SK-N-MC (cell line): ENCODE data around the gene RNF186.

ENCODE experiments used
- DNase-seq: peaks from one replicate; pipeline ENCODE4 v3.0.0-alpha.2; 2011; ENCODE audit warnings: low read depth, low spot score
- H3K27ac ChIP-seq: fragments of 200-600 bp; sonication (generic); 2 replicates; pipeline ENCODE4 v1.5.1; 2016; ENCODE audit warnings: mixed run types
- H3K36me3 ChIP-seq: fragments of 200-600 bp; sonication (generic); 2 replicates; pipeline ENCODE4 v1.6.1; 2017; ENCODE audit warnings: antibody characterized with exemption, low read length, mixed read lengths; ENCODE audit not compliant: insufficient read depth
- H3K4me3 ChIP-seq: fragments of 200-600 bp; sonication (generic); 2 replicates; pipeline ENCODE4 v1.5.1; 2016
- H3K9ac ChIP-seq: fragments of 200-600 bp; sonication (generic); 2 replicates; pipeline ENCODE4 v1.8.0; 2017; ENCODE audit warnings: mixed run types, mixed read lengths; ENCODE audit not compliant: insufficient read length
- H3K9me3 ChIP-seq: fragments of 200-600 bp; sonication (generic); 2 replicates; pipeline ENCODE4 v1.6.1; 2017; ENCODE audit warnings: low read depth, mild to moderate bottlenecking, antibody characterized with exemption, low read length, moderate library complexity, mixed read lengths
- EZH2 ChIP-seq: fragments of 200-600 bp; sonication (generic); IDR thresholded peaks from one replicate; pipeline ENCODE4 v1.6.1; 2017; ENCODE audit warnings: antibody characterized with exemption
- FOXP2 ChIP-seq: optimal IDR thresholded peaks from 2 replicates; pipeline ENCODE3; 2011; ENCODE audit warnings: mild to moderate bottlenecking, moderate library complexity; ENCODE audit not compliant: insufficient read depth; ENCODE audit errors: extremely low read length, control extremely low read depth
- POLR2AphosphoS5 ChIP-seq: IDR thresholded peaks from 2 replicates; pipeline ENCODE4 v1.6.1; 2012; ENCODE audit warnings: mild to moderate bottlenecking, low read depth, low read length, borderline replicate concordance

The RNF186 gene

GRCh38 chr1:19774180-19774785 is 40.8 kb downstream of the RNF186 start:
- H3K9ac ChIP-seq: no peak overlapping the region
- no peak for DNase-seq
- TF ChIP-seq FOXP2: no peak
- TF ChIP-seq EZH2: no peak
- TF ChIP-seq POLR2AphosphoS5: no peak
- H3K36me3 ChIP-seq: no peaks in the 10 kb centered on the region
- H3K4me3 ChIP-seq: no peak overlapping the region
- H3K27ac ChIP-seq: no peak overlapping the region
- H3K9me3 ChIP-seq: no peaks in the 10 kb centered on the region

- H3K4me3 ChIP-seq: no peak overlapping the region
- no peak overlapping the region for H3K27ac ChIP-seq
- no peak overlapping the region for H3K9ac ChIP-seq
- H3K9me3 ChIP-seq: no peaks in the 10 kb centered on the region
- no peak for DNase-seq
- no peaks in the 10 kb centered on the region for H3K36me3 ChIP-seq
- TF ChIP-seq FOXP2: no peak
- TF ChIP-seq EZH2: no peak
- no peak for TF ChIP-seq POLR2AphosphoS5
These were observed 41.6 kb downstream of the RNF186 start for GRCh38 chr1:19773485-19773884.

- TF ChIP-seq FOXP2 (no peak), POLR2AphosphoS5 (no peak), EZH2 (no peak)
- Histone ChIP-seq H3K27ac (no peak overlapping the region), H3K4me3 (no peak overlapping the region), H3K36me3 (no peaks in the 10 kb centered on the region), H3K9me3 (no peaks in the 10 kb centered on the region), H3K9ac (no peak overlapping the region)
- no peak for DNase-seq
These were observed 43.0 kb downstream of the RNF186 start for GRCh38 chr1:19772053-19772452.

- no peak for DNase-seq
- no peak overlapping the region for H3K4me3 ChIP-seq
- TF ChIP-seq EZH2: no peak
- no peak for TF ChIP-seq POLR2AphosphoS5
- no peak for TF ChIP-seq FOXP2
- no peaks in the 10 kb centered on the region for H3K36me3 ChIP-seq
- H3K27ac ChIP-seq: no peak overlapping the region
- H3K9me3 ChIP-seq: no peaks in the 10 kb centered on the region
- H3K9ac ChIP-seq: no peak overlapping the region
These were observed 43.7 kb downstream of the RNF186 start for GRCh38 chr1:19771350-19771749.

GRCh38 chr1:19770436-19771190 is 44.5 kb downstream of the RNF186 start:
- Histone ChIP-seq H3K9ac (no peak overlapping the region), H3K4me3 (no peak overlapping the region), H3K27ac (no peak overlapping the region), H3K36me3 (no peaks in the 10 kb centered on the region), H3K9me3 (no peaks in the 10 kb centered on the region)
- TF ChIP-seq FOXP2 (no peak), EZH2 (no peak), POLR2AphosphoS5 (no peak)
- DNase-seq: no peak

DNA sequence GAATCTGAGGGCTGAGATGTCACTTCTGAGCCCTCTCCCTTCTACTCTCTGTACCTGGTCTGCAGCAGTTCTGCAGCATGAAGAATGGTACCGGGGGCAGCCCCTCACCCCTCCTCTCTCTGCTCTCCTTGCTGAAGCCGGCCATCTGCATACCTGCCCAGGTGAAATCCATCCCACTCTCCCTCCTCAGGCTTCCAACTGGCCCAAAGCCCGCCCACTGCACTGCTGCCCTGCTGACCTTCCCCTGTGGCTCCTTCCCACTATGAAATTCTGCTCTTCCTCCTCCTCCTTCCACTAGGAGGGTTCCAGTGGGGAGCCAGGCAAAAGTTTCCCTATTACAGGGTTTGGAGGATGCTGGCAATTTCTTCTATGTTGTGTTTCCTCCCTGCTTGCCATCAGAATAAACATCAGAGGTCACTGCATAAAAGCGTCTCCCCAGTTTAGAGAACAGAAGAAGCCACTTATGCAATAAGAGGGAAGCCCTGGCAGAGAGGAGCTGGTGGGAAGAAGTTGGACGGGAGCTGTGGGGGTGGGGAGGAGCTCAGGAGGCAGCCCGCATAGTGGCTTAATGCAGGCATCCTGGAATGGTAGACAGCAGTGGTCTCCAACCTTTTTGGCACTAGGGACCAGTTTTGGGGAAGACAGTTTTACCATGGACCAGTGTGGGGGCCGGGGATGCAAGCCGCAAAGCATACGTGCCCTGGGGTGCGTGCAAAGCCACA is 45.7 kb downstream of the RNF186 start:
- H3K36me3 ChIP-seq: no peaks in the 10 kb centered on the region
- H3K4me3 ChIP-seq: no peak overlapping the region
- no peaks in the 10 kb centered on the region for H3K9me3 ChIP-seq
- TF ChIP-seq EZH2 (no peak), POLR2AphosphoS5 (no peak), FOXP2 (no peak)
- H3K9ac ChIP-seq: no peak overlapping the region
- DNase-seq: no peak
- no peak overlapping the region for H3K27ac ChIP-seq

DNA sequence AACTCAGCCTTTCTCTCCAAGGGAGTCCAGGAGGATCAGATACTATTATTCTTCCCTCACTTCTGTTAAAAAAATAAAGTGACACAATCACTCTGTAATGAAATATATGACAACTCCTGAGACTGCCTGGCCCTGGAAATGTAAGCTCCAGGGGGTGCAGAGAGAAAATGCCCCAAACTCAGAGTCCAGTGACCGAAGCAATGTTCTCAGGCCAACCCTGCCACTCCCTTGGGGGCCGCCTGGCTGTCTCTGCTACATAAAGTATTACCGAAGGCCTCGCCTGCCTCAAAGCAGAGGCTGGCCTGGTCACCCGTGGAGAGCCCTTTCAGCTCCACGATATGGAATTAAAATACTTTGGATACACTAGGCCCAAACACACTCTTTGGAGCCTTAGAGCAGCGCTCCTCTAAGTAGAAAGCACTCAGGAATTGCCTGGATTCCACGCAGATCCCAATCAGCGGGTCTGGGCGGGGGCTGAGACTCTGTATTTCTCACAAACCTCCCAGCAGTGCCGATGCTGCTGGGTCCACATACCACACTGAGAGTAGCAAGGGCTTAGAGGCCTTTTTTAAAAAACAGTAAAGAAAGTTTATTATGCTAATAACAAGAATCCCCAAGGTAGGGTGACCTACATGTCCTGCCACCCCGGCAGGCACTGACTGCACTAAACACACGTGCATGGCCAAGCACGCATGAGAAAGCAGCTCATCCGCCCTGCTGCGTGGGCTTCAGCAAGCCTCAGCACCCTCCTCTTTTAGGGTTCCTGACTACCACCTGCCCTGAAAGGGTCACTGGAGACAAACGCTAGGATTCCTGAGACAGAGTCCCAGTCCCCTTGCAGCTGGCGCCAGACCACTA is 46.5 kb downstream of the RNF186 start:
- DNase-seq: no peak
- Histone ChIP-seq H3K9ac (no peak overlapping the region), H3K27ac (no peak overlapping the region), H3K9me3 (no peaks in the 10 kb centered on the region), H3K36me3 (no peaks in the 10 kb centered on the region), H3K4me3 (no peak overlapping the region)
- no peak for TF ChIP-seq EZH2
- no peak for TF ChIP-seq POLR2AphosphoS5
- TF ChIP-seq FOXP2: no peak

DNA sequence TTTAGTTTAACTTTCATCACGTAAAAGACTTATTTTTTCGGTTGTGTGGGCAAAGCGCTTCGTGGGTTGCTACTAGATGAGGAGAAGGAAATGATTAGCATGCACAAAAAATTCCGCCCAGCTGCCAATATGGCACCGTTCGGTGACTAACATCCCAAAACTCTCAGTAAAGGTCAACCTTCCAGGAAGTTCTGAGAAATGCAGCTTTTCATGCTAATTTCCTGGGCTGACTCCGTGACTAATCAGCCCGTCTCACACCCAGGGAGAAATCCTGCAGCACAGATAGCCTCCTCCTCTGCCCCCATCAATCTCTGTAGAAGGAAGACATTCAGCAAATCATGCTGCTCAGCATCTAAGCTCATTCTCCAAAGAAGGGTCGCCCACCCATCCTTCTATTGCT is 49.5 kb downstream of the RNF186 start:
- Histone ChIP-seq H3K9ac (no peak overlapping the region), H3K9me3 (no peaks in the 10 kb centered on the region), H3K27ac (no peak overlapping the region), H3K36me3 (no peaks in the 10 kb centered on the region), H3K4me3 (no peak overlapping the region)
- peak; percentile 28 for DNase-seq
- TF ChIP-seq POLR2AphosphoS5 (no peak), EZH2 (no peak), FOXP2 (no peak)
